Mucosa of stomach (tissue), 1 donor: ENCODE results near the gene ERGIC1.
A peak's percentile ranks its signal among the peaks of the same experiment; 100 is the strongest.

Source experiments
- H3K27me3 ChIP-seq: one replicate; pipeline ENCODE4 v1.7.0; 2013; ENCODE audit warnings: mild to moderate bottlenecking, low read length; ENCODE audit not compliant: control insufficient read depth, insufficient read depth
- H3K36me3 ChIP-seq: one replicate; pipeline ENCODE4 v1.7.0; 2013; ENCODE audit warnings: low read length; ENCODE audit not compliant: control insufficient read depth, insufficient read depth
- H3K4me1 ChIP-seq: one replicate; pipeline ENCODE4 v1.7.0; 2013; ENCODE audit warnings: mild to moderate bottlenecking, low read length; ENCODE audit not compliant: control insufficient read depth, insufficient read depth
- H3K4me3 ChIP-seq: one replicate; pipeline ENCODE4 v1.7.0; 2013; ENCODE audit warnings: low read length
- H3K9ac ChIP-seq: one replicate; pipeline ENCODE4 v1.7.0; 2013; ENCODE audit warnings: mild to moderate bottlenecking, low read length, moderate library complexity
- H3K9me3 ChIP-seq: one replicate; pipeline ENCODE4 v1.7.0; 2013; ENCODE audit warnings: mild to moderate bottlenecking, low read length, moderate library complexity; ENCODE audit not compliant: control insufficient read depth
- donor health status: Pancreatic carcinoma.

Gene ERGIC1

DNA sequence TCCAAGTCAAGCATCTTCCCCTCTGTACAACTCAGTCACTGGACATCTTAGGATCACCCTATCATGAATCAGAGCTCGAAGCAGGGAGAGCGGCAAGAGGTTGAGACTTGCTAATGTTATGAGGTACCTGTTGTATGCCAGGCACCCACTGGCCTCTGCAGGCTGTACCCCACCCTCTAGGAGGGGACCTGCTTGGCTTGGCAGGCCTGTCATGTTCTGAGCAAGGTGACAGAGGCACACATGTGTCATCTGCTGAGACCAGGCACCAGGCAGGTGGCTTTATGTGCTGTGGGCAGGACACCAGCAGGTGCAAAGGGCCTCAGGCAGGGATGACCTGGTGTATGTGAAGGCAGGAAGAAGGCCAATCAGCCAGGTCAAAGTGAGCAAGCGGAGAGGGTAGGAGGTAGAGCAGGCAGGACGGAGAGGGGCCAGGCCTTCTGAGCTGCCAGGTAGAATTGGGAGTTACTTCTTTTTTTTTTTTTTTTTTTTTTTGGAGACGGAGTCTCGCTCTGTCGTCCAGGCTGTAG lies 64.9 kb downstream of the ERGIC1 start:
- H3K9ac ChIP-seq: no peak overlapping the region
- H3K27me3 ChIP-seq: no peaks in the 10 kb centered on the region
- no peaks in the 10 kb centered on the region for H3K36me3 ChIP-seq
- H3K4me1 ChIP-seq: peaks cover 36% of the 10 kb centered on the region
- no peak overlapping the region for H3K4me3 ChIP-seq
- no peaks in the 10 kb centered on the region for H3K9me3 ChIP-seq

GRCh38 chr5:172899436-172899835 lies 65.4 kb downstream of the ERGIC1 start:
- Histone ChIP-seq H3K4me1 (peaks cover 41% of the 10 kb centered on the region), H3K36me3 (no peaks in the 10 kb centered on the region), H3K27me3 (no peaks in the 10 kb centered on the region), H3K9ac (no peak overlapping the region), H3K4me3 (no peak overlapping the region), H3K9me3 (no peaks in the 10 kb centered on the region)

- Histone ChIP-seq H3K27me3 (no peaks in the 10 kb centered on the region), H3K4me1 (peaks cover 58% of the 10 kb centered on the region), H3K4me3 (no peak overlapping the region), H3K9me3 (no peaks in the 10 kb centered on the region), H3K36me3 (no peaks in the 10 kb centered on the region), H3K9ac (peak overlapping the region; percentile 1)
Observed at GRCh38 chr5:172901012-172901780, 67.1 kb downstream of the ERGIC1 start.

DNA sequence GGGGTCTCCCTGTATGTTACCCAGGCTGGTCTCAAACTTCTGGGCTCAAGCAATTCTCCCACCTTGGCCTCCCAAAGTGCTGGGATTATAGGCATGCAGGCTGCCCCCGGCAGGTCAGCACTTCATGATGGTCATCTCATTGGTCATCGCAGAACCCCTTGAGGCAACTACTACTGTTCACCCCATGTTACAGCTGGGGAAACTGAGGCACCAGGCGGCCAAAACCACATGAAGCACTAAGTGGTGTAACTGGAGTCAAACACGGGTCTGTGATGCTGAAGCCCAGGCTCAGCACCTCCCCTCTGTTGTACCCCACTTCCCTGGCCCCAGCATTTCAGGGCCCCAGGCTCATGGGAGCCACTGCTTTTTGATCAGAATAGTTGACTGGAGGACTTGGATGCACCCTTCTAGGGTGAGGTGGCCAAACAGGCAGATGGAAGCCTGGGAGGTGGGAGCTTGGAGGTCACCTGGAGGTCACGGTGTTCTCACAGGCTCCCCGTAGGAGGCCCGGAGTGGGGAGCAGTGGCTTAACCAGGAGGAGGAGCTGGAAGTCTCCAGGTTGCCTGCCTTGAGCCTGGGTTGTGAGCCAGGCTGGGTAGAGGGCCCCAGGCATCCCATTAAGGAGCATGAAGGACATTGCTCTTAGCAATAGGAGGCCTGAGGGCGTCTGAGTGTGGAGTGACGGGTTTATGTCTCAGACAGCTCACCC lies 67.9 kb downstream of the ERGIC1 start:
- no peak overlapping the region for H3K4me3 ChIP-seq
- no peaks in the 10 kb centered on the region for H3K27me3 ChIP-seq
- peak overlapping the region; percentile 1 for H3K9ac ChIP-seq
- H3K36me3 ChIP-seq: no peaks in the 10 kb centered on the region
- H3K4me1 ChIP-seq: peaks cover 58% of the 10 kb centered on the region
- H3K9me3 ChIP-seq: no peaks in the 10 kb centered on the region

DNA sequence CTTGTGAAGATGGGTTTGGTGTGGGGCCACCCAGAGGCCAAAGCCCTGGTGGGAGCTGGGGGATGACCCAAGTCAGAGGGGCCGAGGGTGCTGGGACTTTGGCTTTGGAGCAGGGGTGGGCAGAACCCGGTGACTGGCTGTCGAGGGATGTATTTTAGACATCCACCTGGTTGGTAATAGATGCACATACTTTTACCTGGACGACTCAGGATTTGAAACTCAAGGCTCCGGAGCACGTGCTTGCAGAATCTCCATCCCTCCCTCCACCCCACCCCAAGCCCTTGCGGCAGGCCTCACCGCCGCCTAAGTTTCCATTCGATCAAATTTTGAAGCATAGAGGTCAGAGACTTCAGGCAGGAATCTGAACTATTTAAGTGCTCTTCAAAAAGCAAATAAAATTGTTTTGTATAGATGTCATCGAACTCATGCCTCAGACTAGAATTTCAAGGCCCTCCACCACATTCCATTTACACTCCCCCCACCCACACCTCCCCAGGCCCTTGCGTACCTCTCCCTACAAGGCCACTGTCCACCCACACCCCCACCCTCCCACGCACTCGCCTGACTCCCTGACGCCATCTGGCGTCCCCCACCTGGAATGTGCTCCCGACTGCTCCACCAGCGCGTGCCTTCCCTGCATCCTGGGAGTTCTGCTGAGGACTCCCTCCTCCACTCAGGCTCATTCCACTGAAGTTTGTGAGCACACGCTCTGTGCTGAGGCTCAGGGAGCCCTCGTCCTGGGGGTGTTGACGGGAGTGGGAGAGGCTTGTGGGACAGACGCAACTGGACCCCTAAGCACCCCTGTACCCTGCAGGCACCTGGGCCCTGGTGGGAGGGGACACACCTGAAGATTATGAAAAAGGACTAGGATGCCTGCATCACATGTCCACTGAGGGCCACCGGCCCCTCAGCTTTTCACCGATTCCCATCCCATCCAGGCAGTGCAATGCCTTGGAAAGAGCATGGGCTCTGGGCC lies 68.7 kb downstream of the ERGIC1 start:
- peaks cover 50% of the 10 kb centered on the region for H3K4me1 ChIP-seq
- peak overlapping the region; percentile 71 for H3K9ac ChIP-seq
- no peaks in the 10 kb centered on the region for H3K27me3 ChIP-seq
- no peaks in the 10 kb centered on the region for H3K36me3 ChIP-seq
- no peak overlapping the region for H3K4me3 ChIP-seq
- H3K9me3 ChIP-seq: no peaks in the 10 kb centered on the region

- peaks cover 44% of the 10 kb centered on the region for H3K4me1 ChIP-seq
- H3K4me3 ChIP-seq: no peak overlapping the region
- peak overlapping the region; percentile 71 for H3K9ac ChIP-seq
Observed at GRCh38 chr5:172903790-172904189, 69.7 kb downstream of the ERGIC1 start.

DNA sequence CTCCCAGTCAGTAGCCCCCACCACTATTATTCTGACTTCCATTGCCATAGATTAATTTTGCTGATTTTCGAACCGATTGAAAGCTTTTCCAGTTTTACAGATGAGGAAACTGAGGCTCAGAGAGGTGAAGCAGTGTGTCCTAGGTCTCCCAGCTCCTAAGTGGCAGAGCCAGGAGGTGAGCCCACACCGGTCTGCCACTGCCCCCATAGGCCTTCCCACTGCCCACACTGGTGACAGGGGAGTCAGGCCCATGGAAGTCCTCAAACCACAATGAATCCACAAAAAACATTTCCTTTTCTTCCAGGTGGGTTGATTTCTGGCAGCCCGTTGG lies 70.2 kb downstream of the ERGIC1 start:
- no peaks in the 10 kb centered on the region for H3K9me3 ChIP-seq
- no peak overlapping the region for H3K4me3 ChIP-seq
- H3K9ac ChIP-seq: peak overlapping the region; percentile 71
- H3K27me3 ChIP-seq: no peaks in the 10 kb centered on the region
- no peaks in the 10 kb centered on the region for H3K36me3 ChIP-seq
- peaks cover 44% of the 10 kb centered on the region for H3K4me1 ChIP-seq

More at GRCh38 chr5:172903790-172904189, 69.7 kb downstream of the ERGIC1 start:
- Histone ChIP-seq H3K27me3 (no peaks in the 10 kb centered on the region), H3K9me3 (no peaks in the 10 kb centered on the region), H3K36me3 (no peaks in the 10 kb centered on the region)

DNA sequence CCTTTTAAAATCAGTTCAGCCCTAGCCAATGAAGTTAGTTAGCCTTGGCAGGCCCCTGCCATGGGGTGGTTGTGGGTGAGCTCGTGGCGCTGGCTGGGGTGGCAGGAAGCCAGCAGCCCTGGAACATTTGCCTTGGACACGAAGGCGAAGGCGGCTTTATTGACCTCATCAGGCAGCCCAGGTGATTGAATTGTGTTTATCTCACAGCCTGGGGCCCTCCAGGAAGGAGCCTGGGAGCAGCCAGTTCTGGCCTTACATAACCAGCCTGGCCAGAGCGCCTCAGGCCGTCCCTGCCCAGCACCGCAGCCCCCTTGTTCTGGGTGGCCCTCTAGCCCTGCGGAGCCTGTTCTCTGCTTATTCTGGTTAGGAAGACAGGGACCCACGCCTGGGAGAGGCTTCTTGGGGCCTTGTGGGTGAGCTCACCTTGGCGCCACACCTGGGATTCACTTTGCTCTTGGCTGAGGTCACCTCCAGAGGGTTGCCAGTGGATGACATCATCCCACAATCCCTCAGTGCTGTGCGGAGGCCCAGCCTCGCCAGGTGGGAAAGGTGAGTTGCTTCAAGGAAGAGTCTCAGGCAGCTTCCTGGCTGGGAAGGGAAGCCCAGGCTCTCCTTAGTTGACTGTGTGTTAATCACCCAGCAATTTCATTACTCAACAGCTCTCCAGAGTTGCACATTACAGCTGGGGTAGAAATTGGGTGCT lies 70.7 kb downstream of the ERGIC1 start:
- Histone ChIP-seq H3K9ac (peak overlapping the region; percentile 71), H3K27me3 (no peaks in the 10 kb centered on the region), H3K9me3 (no peaks in the 10 kb centered on the region), H3K36me3 (no peaks in the 10 kb centered on the region), H3K4me3 (no peak overlapping the region), H3K4me1 (peaks cover 44% of the 10 kb centered on the region)

- Histone ChIP-seq H3K27me3 (no peaks in the 10 kb centered on the region), H3K4me1 (peaks cover 43% of the 10 kb centered on the region), H3K36me3 (no peaks in the 10 kb centered on the region), H3K9me3 (no peaks in the 10 kb centered on the region), H3K4me3 (no peak overlapping the region), H3K9ac (peak overlapping the region; percentile 71)
Observed at GRCh38 chr5:172905346-172906140, 71.5 kb downstream of the ERGIC1 start.

DNA sequence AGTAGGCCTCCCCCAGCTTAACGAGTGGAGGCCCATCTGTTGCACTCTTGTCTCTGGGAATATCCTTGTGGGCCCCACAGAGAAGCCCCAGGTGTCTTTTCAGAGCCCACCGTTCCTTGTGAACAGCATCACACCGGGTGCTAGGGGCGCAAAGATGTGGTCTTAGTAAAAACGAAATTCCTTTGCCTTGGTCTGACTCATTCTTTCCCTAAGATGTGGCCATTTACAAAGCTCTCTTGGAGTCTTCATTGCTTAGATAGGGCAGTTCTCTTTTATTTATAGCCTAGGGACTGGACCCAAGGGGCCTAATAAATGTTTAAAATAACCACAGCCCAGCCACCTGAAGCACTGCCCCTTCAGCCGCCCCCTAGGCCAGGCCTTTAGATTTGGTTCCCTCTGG lies 72.4 kb downstream of the ERGIC1 start:
- Histone ChIP-seq H3K4me3 (no peak overlapping the region), H3K9ac (peak overlapping the region; percentile 71), H3K9me3 (no peaks in the 10 kb centered on the region), H3K4me1 (peaks cover 37% of the 10 kb centered on the region), H3K36me3 (no peaks in the 10 kb centered on the region), H3K27me3 (no peaks in the 10 kb centered on the region)

- Histone ChIP-seq H3K36me3 (no peaks in the 10 kb centered on the region), H3K4me1 (peaks cover 37% of the 10 kb centered on the region), H3K9me3 (no peaks in the 10 kb centered on the region), H3K4me3 (no peak overlapping the region), H3K27me3 (no peaks in the 10 kb centered on the region), H3K9ac (no peak overlapping the region)
Observed at GRCh38 chr5:172906888-172907287, 72.8 kb downstream of the ERGIC1 start.
